Transverse colon (tissue), 4 donors: ENCODE results near the gene OCA2. TPM values are rescaled to one million over a fixed set of nuclear protein-coding genes. Genes with fewer than 3 reads are reported as not detected.

Experiments used
- DNase-seq: peaks from one replicate; pipeline ENCODE4 v3.0.0-alpha.2; 2019
- H3K27ac ChIP-seq, 4 donors: fragments of 200-600 bp; sonication (generic); 2 replicates each; pipeline ENCODE4 v1.5.1; 2016 to 2018; ENCODE audit warnings: inconsistent platforms in 4 of 4
- H3K27me3 ChIP-seq: fragments of 200-600 bp; sonication (generic); 2 replicates; pipeline ENCODE4 v1.5.1; 2017; ENCODE audit warnings: inconsistent platforms
- H3K36me3 ChIP-seq, 4 donors: fragments of 200-600 bp; sonication (generic); 2 replicates each; pipeline ENCODE4 v1.5.1; 2017 to 2019; ENCODE audit warnings: inconsistent platforms in 4 of 4
- H3K4me1 ChIP-seq, 4 donors: fragments of 200-600 bp; sonication (generic); 2 replicates each; pipeline ENCODE4 v1.5.1; 2017 to 2020; ENCODE audit warnings: inconsistent platforms in 4 of 4
- H3K4me3 ChIP-seq, 4 donors: fragments of 200-600 bp; sonication (generic); 1 replicate in 1 of 4; 2 replicates in 3 of 4; pipeline versions ENCODE4 v1.5.1 to v1.6.1; 2017 to 2019; ENCODE audit warnings: inconsistent platforms in 4 of 4
- H3K9me3 ChIP-seq, 2 donors: fragments of 200-600 bp; sonication (generic); 2 replicates each; pipeline ENCODE4 v1.5.1; 2017 to 2019; ENCODE audit warnings: inconsistent platforms in 2 of 2
- EP300 ChIP-seq: sonication (generic); formaldehyde crosslinking; IDR thresholded peaks from one replicate; pipeline ENCODE4 v1.6.1; 2017; ENCODE audit warnings: antibody characterized with exemption, low read depth
- POLR2A ChIP-seq: fragments of 450-650 bp; IDR thresholded peaks from one replicate; pipeline ENCODE4 v1.6.1; 2016; ENCODE audit warnings: antibody characterized with exemption, mild to moderate bottlenecking, moderate library complexity
- POLR2AphosphoS5 ChIP-seq, 3 donors: sonication (generic); formaldehyde crosslinking; IDR thresholded peaks; one replicate each; pipeline ENCODE4 v1.6.1; 2016; ENCODE audit warnings: antibody characterized with exemption in 3 of 3
- WGBS, 2 donors: methylation state at CpG; one replicate each; pipeline ENCODE4 v1.1.5; 2018; ENCODE audit warnings: low coverage in 1 of 2; 5-methylcytosine and 5-hydroxymethylcytosine counted together
- in situ Hi-C, 4 donors: fragments of 200-750 bp; cut with MboI; loops; one replicate each; pipeline versions ENCODE4 v1.15.0 to v1.15.1; 2017; ENCODE audit warnings: low sequenced_read_pairs in 3 of 4, low pct_ligation_motif_present in 1 of 4, low pct_unique_long_range_greater_than_20kb in 1 of 4
- intact Hi-C: fragments of 100-400 bp; cut with DNase I; formaldehyde crosslinking; loops from one replicate; pipeline ENCODE4 v1.15.1; 2023; ENCODE audit warnings: low total_unique reads
- total RNA-seq, 4 donors: library from RNA; depleted of rRNA; stranded (reverse); fragments of >200 nt; gene quantifications; one replicate each; pipeline ENCODE4 v1.1.0, GENCODE V29; 2016
- TF ChIP-seq, protein P1 (sequence below), 5 experiments: fragments of 200-600 bp in 3 of 5; fragments of 450-650 bp in 2 of 5; sonication (generic) in 3 of 5; IDR thresholded peaks; 1 replicate in 2 of 5; 2 replicates in 3 of 5; pipeline ENCODE4 v1.5.1; 2016 to 2017; ENCODE audit warnings: antibody characterized with exemption in 5 of 5, inconsistent platforms in 3 of 5, mild to moderate bottlenecking in 2 of 5, moderate library complexity in 1 of 5

Gene OCA2
- total RNA-seq, 4 donors from 2014 or later, result 1.4 to 1.9 TPM; not detected in 2

DNA sequence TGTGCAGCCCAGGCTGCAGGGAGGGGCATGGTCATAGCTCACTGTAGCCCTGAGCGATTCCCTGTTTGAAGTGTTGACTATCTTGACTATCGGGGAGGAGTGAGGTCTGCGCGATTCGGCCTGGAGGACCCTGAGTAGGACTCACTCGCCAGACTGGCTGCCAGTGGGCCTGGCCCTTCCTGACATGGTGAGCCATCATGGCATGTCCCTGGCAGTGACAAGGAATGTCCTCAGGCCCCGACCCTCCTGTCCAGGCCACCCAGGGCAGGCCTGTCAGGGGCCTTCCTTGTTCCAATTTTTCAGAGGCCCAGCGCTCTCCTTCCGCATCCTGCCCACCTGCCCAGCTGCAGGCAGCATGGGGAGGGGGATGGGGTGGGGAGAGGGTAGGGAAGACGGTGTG lies 5.2 kb upstream of the OCA2 start:
- DNase-seq, result no peak
- no peaks in the 10 kb centered on the region for H3K36me3 ChIP-seq
- WGBS, 2 donors, result 94 to 100% methylated on average over 1 to 10 of the region's 10 CpGs
- in situ Hi-C loops, result no loop called here
- TF ChIP-seq POLR2A (no peak), POLR2AphosphoS5 (IDR thresholded peaks at IDR 0.05) (no peak), EP300 (no peak)
- TF ChIP-seq, protein P1, sequence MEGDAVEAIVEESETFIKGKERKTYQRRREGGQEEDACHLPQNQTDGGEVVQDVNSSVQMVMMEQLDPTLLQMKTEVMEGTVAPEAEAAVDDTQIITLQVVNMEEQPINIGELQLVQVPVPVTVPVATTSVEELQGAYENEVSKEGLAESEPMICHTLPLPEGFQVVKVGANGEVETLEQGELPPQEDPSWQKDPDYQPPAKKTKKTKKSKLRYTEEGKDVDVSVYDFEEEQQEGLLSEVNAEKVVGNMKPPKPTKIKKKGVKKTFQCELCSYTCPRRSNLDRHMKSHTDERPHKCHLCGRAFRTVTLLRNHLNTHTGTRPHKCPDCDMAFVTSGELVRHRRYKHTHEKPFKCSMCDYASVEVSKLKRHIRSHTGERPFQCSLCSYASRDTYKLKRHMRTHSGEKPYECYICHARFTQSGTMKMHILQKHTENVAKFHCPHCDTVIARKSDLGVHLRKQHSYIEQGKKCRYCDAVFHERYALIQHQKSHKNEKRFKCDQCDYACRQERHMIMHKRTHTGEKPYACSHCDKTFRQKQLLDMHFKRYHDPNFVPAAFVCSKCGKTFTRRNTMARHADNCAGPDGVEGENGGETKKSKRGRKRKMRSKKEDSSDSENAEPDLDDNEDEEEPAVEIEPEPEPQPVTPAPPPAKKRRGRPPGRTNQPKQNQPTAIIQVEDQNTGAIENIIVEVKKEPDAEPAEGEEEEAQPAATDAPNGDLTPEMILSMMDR (IDR thresholded peaks at IDR 0.05), result no peak
- H3K4me3 ChIP-seq, result no peak overlapping the region
- peaks cover 40% of the 10 kb centered on the region for H3K27me3 ChIP-seq
- intact Hi-C loops, result no loop called here
- H3K27ac ChIP-seq, result no peak overlapping the region
- H3K4me1 ChIP-seq, result peaks cover 0 to 18% (median 15%) of the 10 kb centered on the region in 4 donors
- no peaks in the 10 kb centered on the region for H3K9me3 ChIP-seq

DNA sequence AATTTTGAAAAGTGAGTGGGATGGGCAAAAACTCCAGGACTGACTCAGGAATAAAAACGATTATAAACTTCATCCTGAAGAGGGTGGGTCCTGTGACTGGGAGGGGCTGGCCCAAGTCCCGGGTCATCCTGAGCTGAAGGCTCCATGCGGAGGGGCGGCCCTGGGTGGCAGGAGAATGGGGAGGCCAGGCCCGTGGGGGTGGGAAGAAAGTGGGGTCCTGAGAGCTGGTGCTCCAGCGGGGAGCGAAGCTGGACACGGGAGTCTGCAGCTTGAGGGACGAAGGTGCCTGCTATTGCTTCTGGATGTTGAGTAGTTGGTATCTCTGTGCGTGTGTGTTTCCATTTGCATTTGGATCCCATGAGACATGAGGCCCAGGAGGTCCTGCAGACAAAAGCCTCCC lies 4.7 kb upstream of the OCA2 start:
- in situ Hi-C loops, result no loop called here

DNA sequence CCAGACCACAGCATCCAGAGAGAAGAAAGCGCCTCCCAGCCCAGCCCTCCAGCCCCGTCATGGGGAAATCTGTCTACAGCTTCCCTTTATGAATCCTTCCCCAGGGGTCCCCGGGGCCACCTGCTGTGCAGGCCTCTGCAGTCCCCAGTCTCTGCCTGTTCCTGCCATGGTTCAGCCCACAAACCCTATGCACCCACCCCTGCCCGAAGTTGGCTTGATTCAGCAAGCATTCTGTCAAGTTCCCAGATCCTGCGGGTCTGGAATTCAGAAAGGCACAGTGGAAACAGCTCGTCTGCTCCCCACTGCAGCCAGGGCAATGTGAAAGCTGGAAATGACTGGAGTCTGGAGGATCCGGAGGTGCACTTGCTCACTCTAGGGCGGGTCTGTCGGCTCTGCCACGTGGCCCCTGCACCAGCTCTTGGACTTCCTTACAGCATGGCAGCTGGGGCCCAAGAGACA lies 2.9 kb upstream of the OCA2 start:
- Histone ChIP-seq H3K4me1 (peaks cover 0 to 25% (median 19%) of the 10 kb centered on the region in 4 donors), H3K9me3 (no peaks in the 10 kb centered on the region), H3K27ac (no peak overlapping the region), H3K36me3 (no peaks in the 10 kb centered on the region), H3K27me3 (peaks cover 53% of the 10 kb centered on the region), H3K4me3 (no peak overlapping the region)
- intact Hi-C loops, result no loop called here
- TF ChIP-seq, protein P1 (IDR thresholded peaks at IDR 0.05), result no peak
- no peak for TF ChIP-seq POLR2A
- DNase-seq, result no peak
- 82% methylated on average over 9 of the region's 10 CpGs; no CpG with 5 or more reads in 1 of the 2 donors for WGBS, 2 donors
- in situ Hi-C loops, result no loop called here

More for the DNA sequence above, 4.7 kb upstream of the OCA2 start:
- H3K27me3 ChIP-seq, result peaks cover 45% of the 10 kb centered on the region
- no peak overlapping the region for H3K4me3 ChIP-seq
- intact Hi-C loops, result no loop called here
- no peaks in the 10 kb centered on the region for H3K9me3 ChIP-seq
- DNase-seq, result no peak
- no peaks in the 10 kb centered on the region for H3K36me3 ChIP-seq
- H3K4me1 ChIP-seq, result peaks cover 0 to 23% (median 20%) of the 10 kb centered on the region in 4 donors
- TF ChIP-seq, protein P1 (IDR thresholded peaks at IDR 0.05), result no peak
- TF ChIP-seq EP300, result no peak
- TF ChIP-seq POLR2A, result no peak
- TF ChIP-seq POLR2AphosphoS5 (IDR thresholded peaks at IDR 0.05), result no peak
- WGBS, 2 donors, result 17 to 86% methylated on average over 1 to 10 of the region's 10 CpGs
- no peak overlapping the region for H3K27ac ChIP-seq

DNA sequence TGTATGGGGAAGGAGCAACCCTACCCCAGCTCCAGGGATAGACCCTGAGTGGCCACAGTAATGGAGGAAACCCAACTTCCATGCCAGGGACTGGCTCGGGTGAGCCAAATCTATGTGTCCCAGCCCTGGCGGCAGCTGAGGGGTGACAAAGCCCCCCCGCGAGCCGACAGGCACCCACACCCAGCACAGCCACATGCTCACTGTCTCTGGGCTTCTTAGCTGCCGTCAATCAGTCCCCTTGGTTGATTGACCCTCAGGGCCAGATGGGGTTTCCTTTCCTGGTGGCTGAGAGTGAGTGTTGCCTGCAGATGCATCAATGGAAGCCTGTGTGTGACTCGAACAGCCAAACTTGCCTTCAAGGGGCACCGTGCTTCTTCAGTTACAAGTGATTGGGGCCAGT lies 2.1 kb upstream of the OCA2 start:
- Histone ChIP-seq H3K27ac (no peak overlapping the region), H3K27me3 (peaks cover 53% of the 10 kb centered on the region), H3K4me3 (no peak overlapping the region), H3K36me3 (no peaks in the 10 kb centered on the region), H3K4me1 (peaks cover 0 to 25% (median 19%) of the 10 kb centered on the region in 4 donors), H3K9me3 (no peaks in the 10 kb centered on the region)
- in situ Hi-C loops, result no loop called here
- TF ChIP-seq, protein P1 (IDR thresholded peaks at IDR 0.05), result no peak
- intact Hi-C loops, result no loop called here
- WGBS, 2 donors, result 90% methylated on average over 7 of the region's 8 CpGs; no CpG with 5 or more reads in 1 of the 2 donors
- no peak for DNase-seq
